Sigmoid colon (tissue), 7 donors: ENCODE data around the gene PCDHGB4. TPM values are rescaled to one million over a fixed set of nuclear protein-coding genes. Genes with fewer than 3 reads are reported as not detected.
A peak's percentile ranks its signal among the peaks of the same experiment; 100 is the strongest.
"Not testable (repeated sequence)": the region's sequence is repeated elsewhere in the genome, so short reads cannot be mapped to it uniquely, and the experiment has no call there.

Experiments
- DNase-seq: peaks from one replicate; pipeline ENCODE4 v3.0.0-alpha.2; 2019
- H3K27ac ChIP-seq, 4 donors: fragments of 200-600 bp; sonication (generic); one replicate each; pipeline ENCODE4 v1.5.1; 2016 to 2019; ENCODE audit warnings: mild to moderate bottlenecking in 1 of 4
- H3K27me3 ChIP-seq, 3 donors: fragments of 200-600 bp; sonication (generic); one replicate each; pipeline ENCODE4 v1.5.1; 2019; ENCODE audit warnings: mild to moderate bottlenecking in 1 of 3
- H3K36me3 ChIP-seq, 4 donors: fragments of 200-600 bp; sonication (generic); one replicate each; pipeline ENCODE4 v1.5.1; 2016 to 2019
- H3K4me1 ChIP-seq, 4 donors: fragments of 200-600 bp; sonication (generic); one replicate each; pipeline ENCODE4 v1.5.1; 2017 to 2019
- H3K4me3 ChIP-seq, 4 donors: fragments of 200-600 bp; sonication (generic); one replicate each; pipeline ENCODE4 v1.5.1; 2017 to 2019; ENCODE audit warnings: mild to moderate bottlenecking in 2 of 4, moderate library complexity in 1 of 4
- H3K9me3 ChIP-seq, 4 donors: fragments of 200-600 bp in 3 of 4; sonication (generic) in 3 of 4; one replicate each; pipeline versions ENCODE4 v1.5.1 to v1.6.1; 2013 to 2019
- EP300 ChIP-seq, 4 donors: sonication (generic); formaldehyde crosslinking; IDR thresholded peaks; one replicate each; pipeline ENCODE4 v1.6.1; 2017; ENCODE audit warnings: antibody characterized with exemption in 4 of 4
- POLR2A ChIP-seq, 2 donors: fragments of 450-650 bp; IDR thresholded peaks; one replicate each; pipeline ENCODE4 v1.6.1; 2016; ENCODE audit warnings: antibody characterized with exemption in 2 of 2, mild to moderate bottlenecking in 2 of 2, moderate library complexity in 2 of 2
- POLR2AphosphoS5 ChIP-seq, 4 donors: sonication (generic); formaldehyde crosslinking; IDR thresholded peaks; one replicate each; pipeline ENCODE4 v1.6.1; 2017; ENCODE audit warnings: antibody characterized with exemption in 4 of 4
- WGBS, 2 donors: extraction: QIAGEN DNeasy Blood & Tissue Kit; methylation state at CpG; one replicate each; pipeline ENCODE4 v1.1.7; 2013; 5-methylcytosine and 5-hydroxymethylcytosine counted together
- intact Hi-C: fragments of 100-400 bp; cut with DNase I; formaldehyde crosslinking; loops from one replicate; pipeline ENCODE4 v1.15.1; 2023
- polyA plus RNA-seq, 3 donors: library from polyadenylated mRNA; stranded (reverse); fragments of 200-250 nt; gene quantifications; one replicate each; pipeline ENCODE4 v1.2.3, GENCODE V29; 2013
- total RNA-seq, 4 donors: library from RNA; depleted of rRNA; stranded (reverse); fragments of >200 nt; gene quantifications; one replicate each; pipeline ENCODE4 v1.1.0, GENCODE V29; 2016
- TF ChIP-seq, protein P1 (sequence below), 4 experiments: fragments of 450-650 bp in 3 of 4; fragments of 200-600 bp in 1 of 4; IDR thresholded peaks; one replicate each; pipeline ENCODE4 v1.5.1; 2016 to 2019; ENCODE audit warnings: antibody characterized with exemption in 4 of 4, mild to moderate bottlenecking in 3 of 4, moderate library complexity in 2 of 4
- donor health status: healthy with polysubstance abuse.
- donor health status: Bipolar disorder and iron deficiency.
- donor health status: healthy.

The PCDHGB4 gene
- total and polyA plus RNA-seq, 7 donors: 0.54 to 9.1 (median 6.1) TPM; not detected in 2

GRCh38 chr5:141412854-141413539 lies 25.5 kb downstream of the PCDHGB4 start, which contains the start of gene PCDHGA10:
Gene PCDHGA10 (plus strand): TSS chr5:141412987. CDS start chr5:141413176, 189 bp downstream.
- Histone ChIP-seq H3K27ac (peak within 1 kb of the TSS in 1 of 4 donors; percentile 3), H3K27me3 (no peaks in the 10 kb centered on the region), H3K4me3 (peak within 1 kb of the TSS in 3 of 4 donors; percentile 8 to 23 (median 19)), H3K36me3 (peaks cover 0 to 11% (median 0%) of the 10 kb centered on the region in 4 donors), H3K4me1 (no peaks in the 10 kb centered on the region), H3K9me3 (peaks cover 40 to 88% (median 71%) of the 10 kb centered on the region in 4 donors)
- TF ChIP-seq, protein P1, sequence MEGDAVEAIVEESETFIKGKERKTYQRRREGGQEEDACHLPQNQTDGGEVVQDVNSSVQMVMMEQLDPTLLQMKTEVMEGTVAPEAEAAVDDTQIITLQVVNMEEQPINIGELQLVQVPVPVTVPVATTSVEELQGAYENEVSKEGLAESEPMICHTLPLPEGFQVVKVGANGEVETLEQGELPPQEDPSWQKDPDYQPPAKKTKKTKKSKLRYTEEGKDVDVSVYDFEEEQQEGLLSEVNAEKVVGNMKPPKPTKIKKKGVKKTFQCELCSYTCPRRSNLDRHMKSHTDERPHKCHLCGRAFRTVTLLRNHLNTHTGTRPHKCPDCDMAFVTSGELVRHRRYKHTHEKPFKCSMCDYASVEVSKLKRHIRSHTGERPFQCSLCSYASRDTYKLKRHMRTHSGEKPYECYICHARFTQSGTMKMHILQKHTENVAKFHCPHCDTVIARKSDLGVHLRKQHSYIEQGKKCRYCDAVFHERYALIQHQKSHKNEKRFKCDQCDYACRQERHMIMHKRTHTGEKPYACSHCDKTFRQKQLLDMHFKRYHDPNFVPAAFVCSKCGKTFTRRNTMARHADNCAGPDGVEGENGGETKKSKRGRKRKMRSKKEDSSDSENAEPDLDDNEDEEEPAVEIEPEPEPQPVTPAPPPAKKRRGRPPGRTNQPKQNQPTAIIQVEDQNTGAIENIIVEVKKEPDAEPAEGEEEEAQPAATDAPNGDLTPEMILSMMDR (IDR thresholded peaks at IDR 0.05): peak in 1 of 4 experiments; percentile 13
- TF ChIP-seq POLR2A (IDR thresholded peaks at IDR 0.05): no peak
- 13 to 35% methylated on average over 31 of the region's 31 CpGs for WGBS, 2 donors
- intact Hi-C loops: no loop called here
- no peak for DNase-seq

DNA sequence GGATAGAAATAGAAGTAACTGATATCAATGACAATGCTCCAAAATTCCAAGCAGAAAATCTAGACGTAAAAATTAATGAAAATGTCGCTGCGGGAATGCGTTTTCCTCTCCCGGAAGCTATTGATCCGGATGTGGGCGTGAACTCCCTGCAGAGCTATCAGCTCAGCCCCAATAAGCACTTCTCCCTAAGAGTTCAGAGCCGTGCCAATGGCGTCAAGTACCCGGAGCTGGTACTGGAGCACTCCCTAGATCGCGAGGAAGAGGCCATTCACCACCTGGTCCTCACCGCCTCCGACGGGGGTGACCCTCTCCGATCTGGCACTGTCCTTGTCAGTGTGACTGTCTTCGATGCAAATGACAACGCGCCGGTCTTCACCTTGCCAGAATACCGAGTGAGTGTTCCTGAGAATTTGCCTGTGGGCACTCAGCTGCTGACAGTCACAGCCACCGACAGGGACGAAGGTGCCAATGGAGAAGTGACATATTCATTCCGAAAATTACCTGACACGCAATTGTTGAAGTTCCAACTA lies 26.1 kb downstream of the PCDHGB4 start:
- Histone ChIP-seq H3K9me3 (peaks cover 42 to 88% (median 72%) of the 10 kb centered on the region in 4 donors), H3K27me3 (no peaks in the 10 kb centered on the region), H3K27ac (no peak overlapping the region), H3K36me3 (peaks cover 0 to 11% (median 0%) of the 10 kb centered on the region in 4 donors), H3K4me3 (peak overlapping the region in 3 of 4 donors; percentile 8 to 23 (median 19)), H3K4me1 (peaks cover 0 to 4% (median 0%) of the 10 kb centered on the region in 4 donors)
- intact Hi-C loops: no loop called here
- WGBS, 2 donors: 16 to 38% methylated on average over 25 of the region's 25 CpGs
- peak; percentile 48 for DNase-seq
- TF ChIP-seq POLR2A (IDR thresholded peaks at IDR 0.05): no peak
- TF ChIP-seq EP300 (IDR thresholded peaks at IDR 0.05): no peak
- TF ChIP-seq POLR2AphosphoS5 (IDR thresholded peaks at IDR 0.05): no peak
- TF ChIP-seq, protein P1 (IDR thresholded peaks at IDR 0.05): no peak

GRCh38 chr5:141414548-141415274 lies 27.2 kb downstream of the PCDHGB4 start:
- not testable (repeated sequence) for DNase-seq, H3K4me1 ChIP-seq, H3K4me3 ChIP-seq, H3K27ac ChIP-seq, H3K27me3 ChIP-seq
- WGBS, 2 donors: 36 to 66% methylated on average over 46 of the region's 46 CpGs
- intact Hi-C loops: loop anchor here (5.0 kb wide), 2 partner anchors 63 to 143 kb away; partner anchors contain the start of gene PCDHGC3
- H3K36me3 ChIP-seq: peaks cover 0 to 11% (median 0%) of the 10 kb centered on the region in 4 donors
- H3K9me3 ChIP-seq: peaks cover 42 to 88% (median 71%) of the 10 kb centered on the region in 4 donors

- intact Hi-C loops: loop anchor here (5.0 kb wide), 2 partner anchors 62 to 142 kb away; partner anchors contain the start of gene PCDHGC3
- H3K27me3 ChIP-seq, H3K4me1 ChIP-seq, H3K27ac ChIP-seq, H3K4me3 ChIP-seq, DNase-seq: not testable (repeated sequence)
- peaks cover 0 to 11% (median 0%) of the 10 kb centered on the region in 4 donors for H3K36me3 ChIP-seq
- WGBS, 2 donors: 28 to 64% methylated on average over 24 of the region's 24 CpGs
- peaks cover 42 to 88% (median 71%) of the 10 kb centered on the region in 4 donors for H3K9me3 ChIP-seq
These were observed 27.7 kb downstream of the PCDHGB4 start for GRCh38 chr5:141415275-141415618.

DNA sequence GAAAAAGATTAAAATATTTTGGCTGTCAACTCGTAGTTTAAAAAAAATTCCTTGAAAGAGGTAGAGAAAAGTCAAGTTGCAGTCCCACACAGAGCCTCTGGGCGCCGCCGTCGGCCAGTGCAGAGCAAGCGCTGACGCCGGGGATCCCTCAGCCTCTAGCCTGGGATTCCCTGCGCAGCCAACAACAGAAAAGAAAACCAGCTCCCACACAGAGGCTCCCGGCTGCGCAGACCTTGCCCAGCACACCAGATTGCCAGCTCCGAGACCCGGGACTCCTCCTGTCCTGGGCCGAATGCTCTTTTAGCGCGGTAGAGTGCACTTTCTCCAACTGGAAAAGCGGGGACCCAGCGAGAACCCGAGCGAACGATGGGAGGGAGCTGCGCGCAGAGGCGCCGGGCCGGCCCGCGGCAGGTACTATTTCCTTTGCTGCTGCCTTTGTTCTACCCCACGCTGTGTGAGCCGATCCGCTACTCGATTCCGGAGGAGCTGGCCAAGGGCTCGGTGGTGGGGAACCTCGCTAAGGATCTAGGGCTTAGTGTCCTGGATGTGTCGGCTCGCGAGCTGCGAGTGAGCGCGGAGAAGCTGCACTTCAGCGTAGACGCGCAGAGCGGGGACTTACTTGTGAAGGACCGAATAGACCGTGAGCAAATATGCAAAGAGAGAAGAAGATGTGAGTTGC lies 30.1 kb downstream of the PCDHGB4 start, which contains the start of gene PCDHGB7:
PCDHGB7 (plus strand) TSS at position 184 of the 679 bp plus-strand sequence; CDS start at position 367, 183 bp downstream.
- H3K27ac ChIP-seq: peak within 1 kb of the TSS; percentile 45 to 61 (median 55)
- TF ChIP-seq, protein P1 (IDR thresholded peaks at IDR 0.05): peak; percentile 43 to 51 (median 46)
- H3K4me1 ChIP-seq, H3K36me3 ChIP-seq, H3K27me3 ChIP-seq: not testable (repeated sequence)
- WGBS, 2 donors: 8 to 47% methylated on average over 47 of the region's 47 CpGs
- peaks cover 59 to 92% (median 81%) of the 10 kb centered on the region in 4 donors for H3K9me3 ChIP-seq
- peak within 1 kb of the TSS; percentile 27 to 44 (median 39) for H3K4me3 ChIP-seq
- peak; percentile 86 for DNase-seq
- intact Hi-C loops: loop anchor here (5.0 kb wide), 2 partner anchors 60 to 140 kb away; partner anchors contain the start of gene PCDHGC3
